GM10266 (cell line): ENCODE results near the gene RASL12.
"Not testable (repeated sequence)": the region's sequence is repeated elsewhere in the genome, so short reads cannot be mapped to it uniquely, and the experiment has no call there.

ENCODE experiments used
- DNase-seq: peaks from one replicate; pipeline ENCODE4 v3.0.0; 2012; ENCODE audit errors: extremely low spot score
- CTCF ChIP-seq: IDR thresholded peaks from 2 replicates; pipeline ENCODE4 v1.5.1; 2012; ENCODE audit warnings: mild to moderate bottlenecking, low read depth; ENCODE audit not compliant: control insufficient read depth, insufficient read depth; ENCODE audit errors: missing control alignments

Gene RASL12

GRCh38 chr15:65028921-65029735, 38.7 kb downstream of the RASL12 start, which contains the start of gene MTFMT:
MTFMT (minus strand) TSS chr15:65029639; CDS start chr15:65029613, 26 bp downstream.
- TF ChIP-seq CTCF, result peak; percentile 5
- DNase-seq, result peak; percentile 98

- TF ChIP-seq CTCF, result no peak
- DNase-seq, result no peak
Measured at GRCh38 chr15:65028338-65028737, 39.5 kb downstream of the RASL12 start.

DNA sequence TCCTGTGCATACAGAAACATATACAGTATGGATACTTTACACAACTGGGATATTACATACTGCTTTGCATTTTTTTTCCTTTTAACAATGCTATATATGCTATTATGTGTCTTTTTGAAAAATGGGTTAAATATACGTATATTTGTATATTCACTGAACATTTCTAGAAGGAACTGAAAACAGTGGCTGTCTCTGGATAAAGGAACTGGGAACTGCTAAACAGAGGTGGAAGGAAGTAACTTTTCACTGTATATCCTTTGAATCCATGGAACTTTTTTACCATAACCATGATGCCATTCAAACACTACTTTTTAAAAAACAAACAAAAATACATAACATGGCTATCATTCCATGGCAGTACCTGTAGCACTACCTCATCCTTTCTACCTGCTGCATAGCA, 40.2 kb downstream of the RASL12 start:
- no peak for TF ChIP-seq CTCF
- DNase-seq, result no peak

DNA sequence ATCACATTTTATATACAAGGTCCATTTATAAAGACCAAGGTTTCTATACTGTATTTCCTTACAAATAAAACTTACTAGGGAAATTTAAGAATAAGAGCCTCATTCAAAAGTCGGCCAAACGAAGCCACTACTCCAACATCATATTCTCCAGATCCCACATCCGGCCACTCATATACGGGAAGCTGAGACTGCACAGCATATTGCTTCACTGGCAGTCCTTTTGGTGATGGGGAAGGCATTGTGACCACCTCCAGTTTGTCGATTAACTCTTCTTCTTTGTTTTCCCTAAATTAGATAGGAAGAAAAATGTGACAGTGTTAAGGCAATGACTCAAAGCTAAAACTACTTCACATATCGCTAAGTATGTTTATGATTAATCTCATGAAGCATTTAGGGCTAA, 41.0 kb downstream of the RASL12 start:
- DNase-seq, result no peak
- TF ChIP-seq CTCF, result no peak

DNA sequence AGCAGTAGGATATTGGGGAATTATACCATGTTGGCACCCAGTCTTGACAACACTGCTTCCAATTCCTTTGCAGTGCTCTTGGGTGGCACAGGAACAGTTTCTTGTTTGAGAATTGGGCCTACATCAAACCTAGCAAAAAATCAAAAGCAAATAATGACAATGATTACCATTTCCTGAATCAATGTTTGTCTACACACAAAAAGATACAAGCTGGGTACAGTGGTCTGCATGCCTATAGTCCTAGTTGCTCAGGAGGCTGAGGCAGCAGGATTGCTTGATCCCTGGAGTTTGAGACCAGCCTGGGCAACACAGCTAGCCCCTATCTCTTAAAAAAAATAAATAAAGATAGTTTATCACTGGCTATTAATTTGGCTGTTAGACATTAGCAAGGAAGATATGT, 46.3 kb downstream of the RASL12 start:
- TF ChIP-seq CTCF, result no peak
- no peak for DNase-seq

DNA sequence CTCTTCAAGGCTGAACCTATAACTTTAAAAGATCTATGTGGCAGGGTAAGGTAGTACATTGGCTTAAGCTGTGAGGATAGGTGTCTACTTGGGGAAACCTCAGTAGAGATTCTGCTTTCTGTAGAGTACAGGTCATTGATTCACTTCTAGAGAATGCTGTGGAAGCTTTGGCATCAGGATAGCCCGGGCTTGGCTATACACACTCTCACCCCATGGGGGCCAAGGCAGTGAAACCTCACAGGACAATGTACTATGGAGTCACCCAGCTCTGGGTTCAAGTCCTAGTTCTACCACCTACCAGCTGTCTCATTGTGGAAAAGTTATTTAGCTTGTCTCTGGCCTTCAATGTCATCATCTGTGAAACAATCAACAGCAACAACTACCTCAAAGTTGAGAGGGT, 47.4 kb downstream of the RASL12 start:
- TF ChIP-seq CTCF, result no peak
- DNase-seq, result no peak

DNA sequence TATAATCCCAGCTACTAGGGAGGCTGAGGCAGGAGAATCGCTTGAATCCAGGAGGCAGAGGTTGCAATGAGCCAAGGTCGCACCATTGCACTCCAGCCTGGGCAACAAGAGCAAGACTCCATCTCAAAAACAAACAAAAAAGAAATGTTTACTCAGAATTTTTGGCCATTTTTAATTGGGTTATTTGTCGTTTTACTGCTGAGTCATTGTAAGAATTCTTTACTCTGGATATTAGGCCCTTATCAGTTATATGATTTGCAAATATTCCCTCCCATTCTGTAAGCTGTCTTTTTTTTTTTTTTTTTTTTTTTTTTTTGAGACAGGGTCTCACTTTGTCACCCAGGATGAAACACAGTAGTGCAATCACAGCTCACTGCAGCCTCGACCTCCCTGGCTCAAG, 56.6 kb downstream of the RASL12 start:
- not testable (repeated sequence) for DNase-seq
